Measurements from ENCODE around the gene ACBD4. TPM values are rescaled to one million over a fixed set of nuclear protein-coding genes. Genes with fewer than 3 reads are reported as not detected.
A peak's percentile ranks its signal among the peaks of the same experiment; 100 is the strongest.

ACBD4 gene
- total RNA-seq, 1 experiment from 2014 or later = 21.8 TPM

DNA sequence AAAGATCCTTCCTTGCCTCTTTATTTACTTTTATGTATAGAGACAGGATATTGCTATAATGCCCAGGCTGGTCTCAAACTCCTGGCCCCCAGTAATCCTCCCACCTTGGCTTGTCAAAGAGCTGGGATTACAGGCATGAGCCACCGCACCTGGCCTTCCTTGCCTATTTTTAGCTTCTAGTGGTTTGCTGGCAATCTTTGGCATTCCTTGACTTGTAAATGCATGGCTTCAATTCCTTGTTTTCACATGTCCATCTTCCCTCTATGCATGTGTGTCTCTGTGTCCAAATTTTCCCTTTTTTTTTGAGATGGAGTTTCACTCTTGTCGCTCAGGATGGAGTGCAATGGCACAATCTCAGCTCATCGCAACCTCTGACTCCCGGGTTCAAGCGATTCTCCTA is 48.7 kb downstream of the ACBD4 start:
- no peak for DNase-seq
- Mint-ChIP-seq H3K9me3 (ENCODE audit: low read depth, unreplicated experiment) (no peaks in the 10 kb centered on the region), H3K27ac (ENCODE audit: unreplicated experiment) (peak overlapping the region; percentile 25), H3K27me3 (ENCODE audit: unreplicated experiment) (no peaks in the 10 kb centered on the region), H3K36me3 (ENCODE audit: insufficient read depth, unreplicated experiment) (no peaks in the 10 kb centered on the region), H3K4me1 (ENCODE audit: low read depth, unreplicated experiment) (peaks cover 25% of the 10 kb centered on the region), H3K4me3 (ENCODE audit: low read depth, unreplicated experiment) (no peak overlapping the region)
- no TSS peak for BruUV-seq (replicated peaks)
- CTCF ChIA-PET = interaction anchor here (0.8 to 2.6 kb wide), 4 partner anchors 10 to 49 kb away, joined by 3 to 14 read pairs (median 6); partner anchors contain the start of gene ACBD4
- intact Hi-C loops (cut with micrococcal nuclease; ENCODE audit: unreplicated experiment) = no loop called here
- no peak for TF ChIP-seq CTCF (IDR thresholded peaks at IDR 0.05; ENCODE audit: unreplicated experiment)

DNA sequence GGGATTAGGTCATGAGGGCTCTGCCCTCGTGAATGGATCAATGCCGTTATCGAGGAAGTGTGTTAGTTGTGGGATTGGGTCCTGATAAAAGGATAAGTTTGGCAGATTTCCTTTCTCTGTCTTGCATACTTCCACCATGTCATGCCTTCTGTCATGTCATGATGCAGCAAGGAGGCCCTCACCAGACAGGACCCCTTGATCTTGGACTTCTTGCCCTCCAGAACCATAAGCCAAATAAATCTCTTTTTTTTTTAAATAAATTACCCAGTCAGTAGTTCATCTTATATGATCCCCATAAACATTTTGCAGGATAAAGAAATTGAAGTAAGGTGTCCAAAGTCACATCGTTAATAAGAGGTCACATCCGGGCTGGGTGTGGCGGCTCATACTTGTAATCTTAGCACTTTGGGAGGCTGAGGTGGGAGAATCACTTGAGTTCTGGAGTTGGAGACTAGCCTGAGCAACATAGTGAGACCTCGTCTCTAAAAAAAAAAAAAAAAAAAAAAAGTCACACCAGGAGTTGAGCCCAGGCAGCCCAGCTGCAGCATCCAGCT is 51.4 kb downstream of the ACBD4 start:
- Mint-ChIP-seq H3K4me3 (ENCODE audit: low read depth, unreplicated experiment) (no peak overlapping the region), H3K4me1 (ENCODE audit: low read depth, unreplicated experiment) (peaks cover 49% of the 10 kb centered on the region), H3K27ac (ENCODE audit: unreplicated experiment) (no peak overlapping the region), H3K27me3 (ENCODE audit: unreplicated experiment) (no peaks in the 10 kb centered on the region), H3K36me3 (ENCODE audit: insufficient read depth, unreplicated experiment) (peaks cover 6% of the 10 kb centered on the region), H3K9me3 (ENCODE audit: low read depth, unreplicated experiment) (no peaks in the 10 kb centered on the region)
- CTCF ChIA-PET = interaction anchor here (0.7 kb wide), 2 partner anchors 45 to 1896 kb away, joined by 4 to 5 read pairs; no protein-coding TSS in a partner anchor
- TF ChIP-seq CTCF (IDR thresholded peaks at IDR 0.05; ENCODE audit: unreplicated experiment) = no peak
- no TSS peak for BruUV-seq (replicated peaks)
- intact Hi-C loops (cut with micrococcal nuclease; ENCODE audit: unreplicated experiment) = no loop called here
- no peak for DNase-seq

- TF ChIP-seq CTCF (IDR thresholded peaks at IDR 0.05; ENCODE audit: unreplicated experiment) = no peak
- intact Hi-C loops (cut with micrococcal nuclease; ENCODE audit: unreplicated experiment) = no loop called here
- Mint-ChIP-seq H3K27ac (ENCODE audit: unreplicated experiment) (no peak overlapping the region), H3K9me3 (ENCODE audit: low read depth, unreplicated experiment) (no peaks in the 10 kb centered on the region), H3K36me3 (ENCODE audit: insufficient read depth, unreplicated experiment) (peaks cover 19% of the 10 kb centered on the region), H3K4me3 (ENCODE audit: low read depth, unreplicated experiment) (no peak overlapping the region), H3K27me3 (ENCODE audit: unreplicated experiment) (no peaks in the 10 kb centered on the region), H3K4me1 (ENCODE audit: low read depth, unreplicated experiment) (peaks cover 58% of the 10 kb centered on the region)
- CTCF ChIA-PET = interaction anchor here (0.7 to 1.1 kb wide), 2 partner anchors 13 to 54 kb away, joined by 4 to 5 read pairs; partner anchors contain the start of gene ACBD4
- no TSS peak for BruUV-seq (replicated peaks)
- no peak for DNase-seq
Observed at GRCh38 chr17:45189009-45189408, 53.5 kb downstream of the ACBD4 start.

DNA sequence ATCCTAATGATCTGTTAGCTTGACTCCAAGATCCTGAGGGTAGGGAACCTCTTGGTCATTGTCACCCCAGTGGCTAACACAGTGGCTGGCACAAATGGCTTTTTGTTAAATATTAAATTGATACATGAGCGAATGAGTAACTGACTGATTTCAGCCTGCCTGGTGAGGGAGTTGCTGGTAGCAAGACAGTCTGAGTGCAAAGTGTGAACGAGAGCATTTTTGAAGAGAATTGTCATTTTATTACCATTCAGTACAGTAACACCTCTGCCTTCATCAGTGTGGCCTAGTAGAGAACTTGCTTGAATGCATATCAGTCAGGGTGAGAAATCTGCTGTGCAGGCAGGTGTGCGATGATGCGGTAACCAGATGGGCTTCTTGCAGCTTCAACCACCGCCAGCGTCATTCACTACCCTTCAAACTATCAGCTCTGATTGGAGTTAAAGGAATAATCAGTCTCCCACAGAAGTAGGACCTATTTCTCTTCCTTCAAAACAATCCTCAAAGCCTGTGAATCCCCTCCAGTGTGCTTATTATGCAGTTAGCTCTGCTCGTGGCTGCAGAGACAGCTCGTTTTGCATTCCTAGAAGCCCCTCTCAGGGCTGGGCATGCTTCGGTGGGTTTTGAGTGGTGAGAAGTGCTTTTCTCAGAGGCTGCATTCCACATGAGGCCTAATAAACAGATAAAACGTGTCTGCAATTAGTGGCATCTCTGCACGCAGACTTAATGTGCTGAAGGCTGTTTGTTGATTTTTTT is 55.2 kb downstream of the ACBD4 start:
- H3K4me3 Mint-ChIP-seq (ENCODE audit: low read depth, unreplicated experiment) = no peak overlapping the region
- H3K9me3 Mint-ChIP-seq (ENCODE audit: low read depth, unreplicated experiment) = no peaks in the 10 kb centered on the region
- H3K36me3 Mint-ChIP-seq (ENCODE audit: insufficient read depth, unreplicated experiment) = peaks cover 19% of the 10 kb centered on the region
- DNase-seq = peak; percentile 28
- H3K27me3 Mint-ChIP-seq (ENCODE audit: unreplicated experiment) = no peaks in the 10 kb centered on the region
- TF ChIP-seq CTCF (IDR thresholded peaks at IDR 0.05; ENCODE audit: unreplicated experiment) = no peak
- H3K4me1 Mint-ChIP-seq (ENCODE audit: low read depth, unreplicated experiment) = peaks cover 53% of the 10 kb centered on the region
- CTCF ChIA-PET = interaction anchor here (0.8 to 2.4 kb wide), 5 partner anchors 8 to 55 kb away, joined by 5 to 13 read pairs (median 7); partner anchors contain the start of genes ACBD4 and HEXIM1
- H3K27ac Mint-ChIP-seq (ENCODE audit: unreplicated experiment) = peak overlapping the region; percentile 73
- BruUV-seq (replicated peaks) = no TSS peak
- intact Hi-C loops (cut with micrococcal nuclease; ENCODE audit: unreplicated experiment) = no loop called here

Small RNA genes within 50 kb of the gene (microRNA-seq; reads per million reads assigned to microRNA genes)
- gene MIR6784 = not detected

Other genes with a start within 250 kb of the ACBD4 start
- gene EFTUD2, start 236.2 kb upstream of the ACBD4 start, total RNA-seq (2022) = 197 and 202 TPM in 2 replicates
- gene GFAP, start 220.2 kb upstream of the ACBD4 start, total RNA-seq (2022) = not detected in 2 replicates
- 72.8 and 84.6 TPM in 2 replicates for gene KIF18B, start 187.9 kb upstream of the ACBD4 start, total RNA-seq (2022)
- gene C1QL1, start 167.4 kb upstream of the ACBD4 start, total RNA-seq (2022) = 1.3 and 1.5 TPM in 2 replicates
- 20.5 and 21.7 TPM in 2 replicates for gene DCAKD, start 84.1 kb upstream of the ACBD4 start, total RNA-seq (2022)
- gene NMT1, start 74.4 kb upstream of the ACBD4 start, total RNA-seq (2022) = 185 and 216 TPM in 2 replicates
- 34.4 and 64.3 TPM in 2 replicates for gene PLCD3, start 3.2 kb upstream of the ACBD4 start, total RNA-seq (2022)
- 57.2 and 64.7 TPM in 2 replicates for gene HEXIM1, start 12.8 kb downstream of the ACBD4 start, total RNA-seq (2022)
- gene HEXIM2, start 26.2 kb downstream of the ACBD4 start, total RNA-seq (2022) = 16.3 and 17.1 TPM in 2 replicates
- gene FMNL1, start 86.2 kb downstream of the ACBD4 start, total RNA-seq (2022) = 8.5 and 9.6 TPM in 2 replicates
- gene SPATA32, start 126.4 kb downstream of the ACBD4 start, total RNA-seq (2022) = 0.85 and 0.88 TPM in 2 replicates
- 26.7 and 33.2 TPM in 2 replicates for gene MAP3K14, start 181.3 kb downstream of the ACBD4 start, total RNA-seq (2022)